Prostate gland (tissue), 2 donors: ENCODE results near the gene SLC25A4.
"Not testable (repeated sequence)": the region's sequence is repeated elsewhere in the genome, so short reads cannot be mapped to it uniquely, and the experiment has no call there.

ENCODE experiments used
- CTCF ChIP-seq, 4 experiments: fragments of 200-600 bp in 2 of 4; fragments of 450-650 bp in 2 of 4; sonication (generic) in 2 of 4; IDR thresholded peaks; 1 replicate in 3 of 4; 2 replicates in 1 of 4; pipeline ENCODE4 v1.5.1; 2016 to 2019; ENCODE audit warnings: antibody characterized with exemption in 4 of 4, mild to moderate bottlenecking in 2 of 4, moderate library complexity in 2 of 4
- POLR2A ChIP-seq: fragments of 450-650 bp; IDR thresholded peaks from one replicate; pipeline ENCODE4 v1.6.1; 2016; ENCODE audit warnings: antibody characterized with exemption, mild to moderate bottlenecking
- POLR2AphosphoS5 ChIP-seq: sonication (generic); formaldehyde crosslinking; IDR thresholded peaks from one replicate; pipeline ENCODE4 v1.6.1; 2017; ENCODE audit warnings: antibody characterized with exemption

- not testable (repeated sequence) for TF ChIP-seq POLR2A; CTCF (IDR thresholded peaks at IDR 0.05); POLR2AphosphoS5
Measured at GRCh38 chr4:185107574-185107973, 35.5 kb upstream of the SLC25A4 start.
